ENCODE results near the gene C5orf15. TPM values are rescaled to one million over a fixed set of nuclear protein-coding genes. Genes with fewer than 3 reads are reported as not detected.

The C5orf15 gene
- total RNA-seq, 2 donors from 2014 or later, result 39.5 to 56.1 TPM

DNA sequence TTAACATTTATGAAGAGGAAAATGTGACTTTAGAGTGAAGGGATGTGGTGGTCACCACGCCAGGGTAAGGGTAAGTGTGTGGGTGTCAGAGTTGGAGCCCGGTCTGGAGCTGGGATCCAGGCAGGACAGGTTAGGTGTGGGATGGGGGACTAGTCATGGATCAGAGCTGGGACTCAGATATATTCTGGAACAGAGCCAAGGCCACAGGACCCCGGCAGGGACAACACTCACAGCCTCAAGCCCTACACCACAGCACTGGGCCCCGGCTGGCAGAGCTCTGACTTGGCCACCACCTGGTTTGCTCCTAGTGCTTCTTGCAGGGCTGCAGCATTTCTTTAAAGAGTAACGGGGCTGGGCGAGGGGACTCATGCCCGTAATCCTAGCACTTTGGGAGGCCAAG lies 47.4 kb downstream of the C5orf15 start:
- no peaks in the 10 kb centered on the region for H3K4me1 ChIP-seq (ENCODE audit: control insufficient read depth in 1 of 2, low read depth in 2 of 2)
- no peak overlapping the region for H3K27ac ChIP-seq
- ATAC-seq (ENCODE audit: insufficient number of reproducible peaks, low FRiP score, low read depth) (no peak), DNase-seq (ENCODE audit: low spot score) (no peak)
- H3K27me3 ChIP-seq (replicated peaks; ENCODE audit: insufficient read depth), result no peaks in the 10 kb centered on the region
- no peak overlapping the region for H3K4me3 ChIP-seq
- H3K36me3 ChIP-seq, result no peaks in the 10 kb centered on the region
- H3K9me3 ChIP-seq, result no peaks in the 10 kb centered on the region
- TF ChIP-seq, protein P1, sequence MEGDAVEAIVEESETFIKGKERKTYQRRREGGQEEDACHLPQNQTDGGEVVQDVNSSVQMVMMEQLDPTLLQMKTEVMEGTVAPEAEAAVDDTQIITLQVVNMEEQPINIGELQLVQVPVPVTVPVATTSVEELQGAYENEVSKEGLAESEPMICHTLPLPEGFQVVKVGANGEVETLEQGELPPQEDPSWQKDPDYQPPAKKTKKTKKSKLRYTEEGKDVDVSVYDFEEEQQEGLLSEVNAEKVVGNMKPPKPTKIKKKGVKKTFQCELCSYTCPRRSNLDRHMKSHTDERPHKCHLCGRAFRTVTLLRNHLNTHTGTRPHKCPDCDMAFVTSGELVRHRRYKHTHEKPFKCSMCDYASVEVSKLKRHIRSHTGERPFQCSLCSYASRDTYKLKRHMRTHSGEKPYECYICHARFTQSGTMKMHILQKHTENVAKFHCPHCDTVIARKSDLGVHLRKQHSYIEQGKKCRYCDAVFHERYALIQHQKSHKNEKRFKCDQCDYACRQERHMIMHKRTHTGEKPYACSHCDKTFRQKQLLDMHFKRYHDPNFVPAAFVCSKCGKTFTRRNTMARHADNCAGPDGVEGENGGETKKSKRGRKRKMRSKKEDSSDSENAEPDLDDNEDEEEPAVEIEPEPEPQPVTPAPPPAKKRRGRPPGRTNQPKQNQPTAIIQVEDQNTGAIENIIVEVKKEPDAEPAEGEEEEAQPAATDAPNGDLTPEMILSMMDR (IDR thresholded peaks at IDR 0.05), result no peak

DNA sequence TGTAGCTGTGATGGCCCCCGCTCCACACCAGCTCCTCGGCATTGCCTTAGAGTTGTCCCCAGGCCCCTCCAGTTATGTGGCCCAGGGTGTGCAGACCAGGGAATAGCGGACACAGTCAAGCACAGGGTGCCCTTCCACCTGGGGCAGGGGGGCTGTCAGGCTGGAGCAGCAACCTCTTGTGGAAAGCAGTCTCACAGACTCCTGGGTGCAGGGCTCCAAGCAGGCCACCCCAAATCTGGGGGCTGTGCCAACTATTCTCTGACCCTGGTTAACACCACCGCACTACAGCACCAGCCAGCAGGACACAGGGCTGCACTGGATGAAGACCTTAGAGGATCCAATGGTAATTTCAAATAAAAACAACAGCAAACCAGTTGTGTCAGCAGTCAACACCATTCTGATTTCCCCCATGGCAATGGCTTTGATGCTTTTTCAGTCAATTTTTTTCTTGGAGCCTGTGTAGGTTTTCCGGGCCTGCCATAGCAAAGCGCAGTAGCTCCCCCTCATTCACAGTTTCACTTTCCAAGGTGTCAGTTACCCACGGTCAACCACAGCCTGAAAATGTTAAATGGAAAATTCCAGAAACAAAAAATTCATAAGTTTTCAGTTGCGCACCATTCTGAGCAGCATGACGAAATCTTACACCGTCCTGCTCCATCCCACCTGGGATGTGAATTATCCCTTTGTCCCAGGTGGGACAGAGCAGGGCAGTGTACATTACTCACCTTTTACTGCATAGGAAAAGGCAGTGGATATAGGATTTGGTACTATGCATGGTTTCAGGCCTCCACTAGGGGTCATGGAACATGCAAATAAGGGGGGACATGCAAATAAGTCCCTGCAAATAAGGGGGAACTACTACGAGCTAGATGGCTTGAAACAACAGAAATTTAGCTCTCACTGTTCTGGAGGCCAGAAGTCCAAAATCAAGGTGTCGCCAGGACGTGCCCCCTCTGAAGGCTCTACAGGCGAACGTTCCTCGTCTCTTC lies 49.0 kb downstream of the C5orf15 start:
- DNase-seq (ENCODE audit: low spot score) (no peak), ATAC-seq (ENCODE audit: insufficient number of reproducible peaks, low FRiP score, low read depth) (no peak)
- Histone ChIP-seq H3K4me1 (ENCODE audit: control insufficient read depth in 1 of 2, low read depth in 2 of 2) (no peaks in the 10 kb centered on the region), H3K36me3 (no peaks in the 10 kb centered on the region), H3K4me3 (no peak overlapping the region), H3K9me3 (no peaks in the 10 kb centered on the region), H3K27ac (no peak overlapping the region), H3K27me3 (replicated peaks; ENCODE audit: insufficient read depth) (no peaks in the 10 kb centered on the region)
- TF ChIP-seq, protein P1 (IDR thresholded peaks at IDR 0.05), result no peak

DNA sequence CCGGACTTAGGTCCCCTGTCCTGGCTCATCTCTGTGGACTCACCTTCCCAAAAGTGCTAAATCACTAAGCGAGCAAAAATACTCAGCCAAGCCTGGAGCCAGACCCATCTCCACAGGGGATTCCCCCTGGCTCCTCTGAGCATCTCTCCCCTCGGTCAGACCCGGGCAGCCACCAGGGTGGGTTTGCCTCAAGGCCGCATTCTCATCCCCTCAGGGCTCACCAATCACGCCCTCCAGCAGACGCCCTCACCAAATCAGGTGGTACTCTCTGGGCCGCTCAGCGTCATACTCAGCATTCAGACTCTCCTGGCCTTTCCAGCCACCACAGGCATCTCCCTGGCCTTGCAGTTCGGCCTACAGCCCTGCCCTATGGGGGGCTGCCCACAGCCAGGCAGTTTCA lies 49.7 kb downstream of the C5orf15 start:
- Histone ChIP-seq H3K9me3 (no peaks in the 10 kb centered on the region), H3K36me3 (no peaks in the 10 kb centered on the region), H3K27me3 (replicated peaks; ENCODE audit: insufficient read depth) (no peaks in the 10 kb centered on the region), H3K27ac (no peak overlapping the region), H3K4me1 (ENCODE audit: control insufficient read depth in 1 of 2, low read depth in 2 of 2) (no peaks in the 10 kb centered on the region), H3K4me3 (no peak overlapping the region)
- ATAC-seq (ENCODE audit: insufficient number of reproducible peaks, low FRiP score, low read depth) (no peak), DNase-seq (ENCODE audit: low spot score) (no peak)
- TF ChIP-seq, protein P1 (IDR thresholded peaks at IDR 0.05), result no peak

DNA sequence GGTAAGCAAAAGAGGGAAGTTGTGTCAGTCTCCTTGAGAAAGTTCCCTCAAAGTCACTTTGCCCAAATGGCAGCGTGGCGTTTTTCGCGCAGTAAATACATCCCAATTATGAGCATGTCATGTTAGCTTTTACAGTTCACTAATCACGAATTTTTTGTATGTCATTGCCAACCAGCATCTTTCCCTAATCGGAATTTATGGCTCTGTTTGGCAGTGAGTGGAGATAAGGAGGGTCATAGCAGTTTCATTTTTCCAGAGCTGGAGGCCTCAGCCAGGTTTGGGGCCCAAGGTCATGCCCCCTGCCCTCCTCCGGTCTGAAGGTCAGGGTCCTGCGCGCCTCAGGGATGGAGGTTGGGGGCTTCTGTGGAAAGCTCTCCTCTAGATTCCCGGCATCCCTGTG lies 50.1 kb downstream of the C5orf15 start:
- Histone ChIP-seq H3K27ac (no peak overlapping the region), H3K36me3 (no peaks in the 10 kb centered on the region), H3K27me3 (replicated peaks; ENCODE audit: insufficient read depth) (no peaks in the 10 kb centered on the region), H3K4me3 (no peak overlapping the region), H3K9me3 (no peaks in the 10 kb centered on the region), H3K4me1 (ENCODE audit: control insufficient read depth in 1 of 2, low read depth in 2 of 2) (no peaks in the 10 kb centered on the region)
- TF ChIP-seq, protein P1 (IDR thresholded peaks at IDR 0.05), result no peak
- ATAC-seq (ENCODE audit: insufficient number of reproducible peaks, low FRiP score, low read depth), result no peak
- no peak for DNase-seq (ENCODE audit: low spot score)

DNA sequence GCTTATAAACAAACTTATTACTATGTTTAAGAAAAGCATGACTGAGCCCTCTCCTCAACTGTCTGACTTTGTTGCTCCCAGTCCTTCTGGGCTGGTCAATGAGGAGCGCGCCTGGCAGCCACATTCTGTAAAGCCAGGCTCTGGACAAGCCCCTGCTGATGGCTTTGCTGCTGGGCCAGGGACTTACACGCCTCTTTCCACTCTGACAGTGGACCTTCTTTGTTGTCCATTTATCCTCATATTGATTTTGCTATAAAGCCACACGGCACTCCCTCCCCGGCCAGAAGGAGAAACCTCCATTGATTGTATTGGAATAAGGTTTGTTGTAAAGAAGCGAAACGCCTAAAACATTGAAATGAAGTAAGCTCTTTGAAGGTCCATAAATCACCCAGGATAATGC lies 50.6 kb downstream of the C5orf15 start:
- no peaks in the 10 kb centered on the region for H3K9me3 ChIP-seq
- no peak overlapping the region for H3K27ac ChIP-seq
- ATAC-seq (ENCODE audit: insufficient number of reproducible peaks, low FRiP score, low read depth), result no peak
- DNase-seq (ENCODE audit: low spot score), result no peak
- no peaks in the 10 kb centered on the region for H3K27me3 ChIP-seq (replicated peaks; ENCODE audit: insufficient read depth)
- no peaks in the 10 kb centered on the region for H3K36me3 ChIP-seq
- no peaks in the 10 kb centered on the region for H3K4me1 ChIP-seq (ENCODE audit: control insufficient read depth in 1 of 2, low read depth in 2 of 2)
- TF ChIP-seq, protein P1 (IDR thresholded peaks at IDR 0.05), result no peak
- no peak overlapping the region for H3K4me3 ChIP-seq

Data from thoracic aorta (tissue), 2 donors.